ENCODE data around the gene GOLGA6D.
"Not testable (repeated sequence)": the region's sequence is repeated elsewhere in the genome, so short reads cannot be mapped to it uniquely, and the experiment has no call there.

The GOLGA6D gene

GRCh38 chr15:75306188-75306587 lies 23.6 kb downstream of the GOLGA6D start:
- H3K27me3 Mint-ChIP-seq (ENCODE audit: low read depth) = peaks cover 64% of the 10 kb centered on the region
- TF ChIP-seq, protein P1, sequence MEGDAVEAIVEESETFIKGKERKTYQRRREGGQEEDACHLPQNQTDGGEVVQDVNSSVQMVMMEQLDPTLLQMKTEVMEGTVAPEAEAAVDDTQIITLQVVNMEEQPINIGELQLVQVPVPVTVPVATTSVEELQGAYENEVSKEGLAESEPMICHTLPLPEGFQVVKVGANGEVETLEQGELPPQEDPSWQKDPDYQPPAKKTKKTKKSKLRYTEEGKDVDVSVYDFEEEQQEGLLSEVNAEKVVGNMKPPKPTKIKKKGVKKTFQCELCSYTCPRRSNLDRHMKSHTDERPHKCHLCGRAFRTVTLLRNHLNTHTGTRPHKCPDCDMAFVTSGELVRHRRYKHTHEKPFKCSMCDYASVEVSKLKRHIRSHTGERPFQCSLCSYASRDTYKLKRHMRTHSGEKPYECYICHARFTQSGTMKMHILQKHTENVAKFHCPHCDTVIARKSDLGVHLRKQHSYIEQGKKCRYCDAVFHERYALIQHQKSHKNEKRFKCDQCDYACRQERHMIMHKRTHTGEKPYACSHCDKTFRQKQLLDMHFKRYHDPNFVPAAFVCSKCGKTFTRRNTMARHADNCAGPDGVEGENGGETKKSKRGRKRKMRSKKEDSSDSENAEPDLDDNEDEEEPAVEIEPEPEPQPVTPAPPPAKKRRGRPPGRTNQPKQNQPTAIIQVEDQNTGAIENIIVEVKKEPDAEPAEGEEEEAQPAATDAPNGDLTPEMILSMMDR (IDR thresholded peaks at IDR 0.05; ENCODE audit: unreplicated experiment in 3 of 3) = no peak
- H3K4me3 Mint-ChIP-seq = no peak overlapping the region
- no peaks in the 10 kb centered on the region for H3K9me3 Mint-ChIP-seq
- no peaks in the 10 kb centered on the region for H3K36me3 Mint-ChIP-seq (ENCODE audit: low read depth)
- no peak overlapping the region for H3K27ac Mint-ChIP-seq
- no peaks in the 10 kb centered on the region for H3K4me1 Mint-ChIP-seq

DNA sequence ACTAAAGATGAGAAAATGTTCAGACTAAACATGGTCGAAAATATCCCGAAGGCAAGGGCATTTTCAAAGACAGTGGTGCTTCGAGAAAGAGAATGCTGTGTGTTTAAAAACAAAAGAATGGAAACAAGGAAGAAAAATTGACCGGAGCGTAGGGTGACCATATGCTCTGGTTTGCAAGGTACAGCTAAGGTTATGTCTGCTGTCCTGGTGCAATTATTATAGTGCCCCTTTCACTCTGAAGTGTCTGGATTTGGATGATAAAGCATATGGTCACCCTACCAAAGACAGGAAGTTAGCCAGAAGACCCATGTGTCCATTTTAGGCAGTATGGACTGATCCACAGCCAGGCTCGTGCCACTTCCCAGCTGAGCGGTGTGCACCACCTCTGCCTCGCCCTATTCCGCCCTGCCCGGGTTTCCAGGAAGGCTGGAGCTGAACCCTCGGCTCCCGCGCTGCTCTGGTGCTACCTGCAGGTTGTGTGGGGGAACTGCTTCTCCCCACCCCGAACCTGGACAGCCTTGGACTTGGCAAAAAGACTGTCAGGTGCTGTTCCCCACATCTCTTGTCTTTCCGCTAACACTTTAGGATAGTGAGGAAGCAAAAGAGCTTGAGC lies 25.2 kb downstream of the GOLGA6D start:
- H3K4me3 Mint-ChIP-seq = no peak overlapping the region

GRCh38 chr15:75309711-75310110 lies 27.1 kb downstream of the GOLGA6D start:
- Mint-ChIP-seq H3K27me3 (ENCODE audit: low read depth) (peaks cover 59% of the 10 kb centered on the region), H3K27ac (no peak overlapping the region), H3K4me1 (no peaks in the 10 kb centered on the region), H3K36me3 (ENCODE audit: low read depth) (no peaks in the 10 kb centered on the region), H3K4me3 (no peak overlapping the region), H3K9me3 (no peaks in the 10 kb centered on the region)
- TF ChIP-seq, protein P1 (IDR thresholded peaks at IDR 0.05; ENCODE audit: unreplicated experiment in 3 of 3) = no peak

More for the DNA sequence above, 25.2 kb downstream of the GOLGA6D start:
- Mint-ChIP-seq H3K27me3 (ENCODE audit: low read depth) (peaks cover 68% of the 10 kb centered on the region), H3K36me3 (ENCODE audit: low read depth) (no peaks in the 10 kb centered on the region), H3K4me1 (no peaks in the 10 kb centered on the region), H3K27ac (no peak overlapping the region), H3K9me3 (no peaks in the 10 kb centered on the region)
- TF ChIP-seq, protein P1 (IDR thresholded peaks at IDR 0.05; ENCODE audit: unreplicated experiment in 3 of 3) = peak in 2 of 3 experiments; percentile 17 to 47

- not testable (repeated sequence) for H3K4me3 Mint-ChIP-seq; H3K27ac Mint-ChIP-seq; H3K9me3 Mint-ChIP-seq; H3K36me3 Mint-ChIP-seq (ENCODE audit: low read depth); H3K4me1 Mint-ChIP-seq
- peaks cover 38% of the 10 kb centered on the region for H3K27me3 Mint-ChIP-seq (ENCODE audit: low read depth)
Observed at GRCh38 chr15:75312548-75312947, 29.9 kb downstream of the GOLGA6D start.

- Mint-ChIP-seq H3K4me3 (no peak overlapping the region), H3K36me3 (ENCODE audit: low read depth) (no peaks in the 10 kb centered on the region), H3K27me3 (ENCODE audit: low read depth) (peaks cover 31% of the 10 kb centered on the region), H3K9me3 (no peaks in the 10 kb centered on the region), H3K4me1 (no peaks in the 10 kb centered on the region), H3K27ac (no peak overlapping the region)
- TF ChIP-seq, protein P1 (IDR thresholded peaks at IDR 0.05; ENCODE audit: unreplicated experiment in 3 of 3) = no peak
Observed at GRCh38 chr15:75313116-75313845, 30.6 kb downstream of the GOLGA6D start.

- TF ChIP-seq, protein P1 (IDR thresholded peaks at IDR 0.05; ENCODE audit: unreplicated experiment in 3 of 3) = no peak
- Mint-ChIP-seq H3K27ac (no peak overlapping the region), H3K36me3 (ENCODE audit: low read depth) (no peaks in the 10 kb centered on the region), H3K27me3 (ENCODE audit: low read depth) (peaks cover 21% of the 10 kb centered on the region), H3K4me3 (no peak overlapping the region), H3K4me1 (no peaks in the 10 kb centered on the region), H3K9me3 (no peaks in the 10 kb centered on the region)
Observed at GRCh38 chr15:75314552-75315290, 32.1 kb downstream of the GOLGA6D start.

DNA sequence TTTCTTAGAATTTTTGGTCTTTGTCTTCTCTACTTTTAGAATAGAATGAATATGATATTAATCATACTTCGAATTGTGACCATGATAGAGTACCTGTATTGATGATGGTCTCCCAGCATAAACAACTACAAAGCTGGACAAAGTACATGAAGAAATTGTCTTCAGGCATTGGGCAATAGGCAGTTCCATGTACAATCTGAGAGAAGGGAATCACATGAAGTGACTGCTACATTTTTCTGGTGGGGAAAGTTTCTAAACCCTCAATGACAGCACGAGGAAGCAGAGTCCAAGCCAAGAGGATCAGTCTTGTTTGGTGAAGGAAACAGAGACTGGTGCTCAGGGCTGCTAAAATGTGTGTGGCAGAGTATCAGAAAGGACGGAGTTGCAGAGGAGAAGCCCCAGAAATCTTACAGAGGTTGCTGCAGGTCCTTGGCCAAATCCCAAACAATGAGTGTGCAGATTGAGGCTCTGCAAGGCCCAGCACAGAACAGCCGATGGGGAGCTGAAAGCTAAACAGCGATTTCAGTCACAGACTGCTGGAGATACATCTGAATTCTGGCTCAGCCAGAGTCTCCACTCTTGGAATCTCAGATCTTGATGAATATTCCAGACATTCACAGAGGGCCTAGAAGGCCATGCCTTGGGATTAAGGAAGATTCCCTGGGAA lies 36.7 kb downstream of the GOLGA6D start:
- not testable (repeated sequence) for H3K9me3 Mint-ChIP-seq; H3K4me1 Mint-ChIP-seq; H3K36me3 Mint-ChIP-seq (ENCODE audit: low read depth); H3K27ac Mint-ChIP-seq; H3K4me3 Mint-ChIP-seq
- peaks cover 12% of the 10 kb centered on the region for H3K27me3 Mint-ChIP-seq (ENCODE audit: low read depth)
